ENCODE data around the gene TRIM31.

The TRIM31 gene

DNA sequence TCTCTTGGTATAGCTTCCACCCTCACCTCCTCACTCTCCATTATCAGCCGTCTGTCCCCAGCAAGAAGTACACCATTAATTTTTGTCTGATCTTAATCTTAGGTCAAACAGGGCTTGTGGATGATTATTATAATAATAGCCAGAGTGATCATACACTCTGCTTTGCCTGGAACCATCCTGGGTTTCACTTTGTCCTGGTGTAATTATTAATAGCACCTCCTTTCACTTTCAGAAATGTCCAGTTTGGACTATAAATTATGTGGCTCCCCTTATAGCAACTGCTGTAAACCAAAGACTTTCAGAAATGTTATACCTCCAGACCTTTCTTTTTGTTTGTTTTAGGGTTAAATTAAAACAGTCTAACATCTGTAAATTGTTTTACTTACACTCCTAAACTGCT is 951 bp upstream of the TRIM31 start:
- no peak for DNase-seq (ENCODE audit: low read depth in 1 of 2, low spot score in 1 of 2)

DNA sequence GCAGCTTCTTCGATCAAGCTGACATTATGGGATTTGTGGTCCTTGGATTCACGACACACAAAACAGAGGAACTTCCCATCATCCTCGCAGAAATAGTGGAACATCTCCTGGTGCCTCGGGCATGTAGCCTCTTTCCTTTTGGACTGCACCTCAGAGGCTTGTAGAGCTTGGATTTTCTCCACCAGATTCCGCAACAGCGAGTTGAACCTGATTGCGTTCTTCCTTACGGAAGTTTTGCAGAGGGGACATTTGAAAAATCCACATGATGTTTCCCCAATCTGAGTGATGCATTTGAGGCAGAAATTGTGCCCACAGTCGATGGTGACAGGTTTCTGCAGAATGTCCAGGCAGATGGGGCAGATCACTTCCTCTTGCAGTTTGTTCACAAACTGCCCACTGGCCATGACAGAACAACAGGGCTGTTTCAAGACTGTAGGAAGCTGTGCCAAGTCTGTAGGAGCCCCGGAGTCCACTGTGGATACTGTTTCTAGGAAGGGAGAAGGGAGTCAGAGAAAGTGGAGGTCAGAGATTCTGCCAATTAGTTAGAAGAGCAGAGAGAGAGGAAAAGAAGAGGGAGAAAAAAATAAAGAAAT is 392 bp downstream of the TRIM31 start:
- DNase-seq (ENCODE audit: low read depth in 1 of 2, low spot score in 1 of 2) = no peak

DNA sequence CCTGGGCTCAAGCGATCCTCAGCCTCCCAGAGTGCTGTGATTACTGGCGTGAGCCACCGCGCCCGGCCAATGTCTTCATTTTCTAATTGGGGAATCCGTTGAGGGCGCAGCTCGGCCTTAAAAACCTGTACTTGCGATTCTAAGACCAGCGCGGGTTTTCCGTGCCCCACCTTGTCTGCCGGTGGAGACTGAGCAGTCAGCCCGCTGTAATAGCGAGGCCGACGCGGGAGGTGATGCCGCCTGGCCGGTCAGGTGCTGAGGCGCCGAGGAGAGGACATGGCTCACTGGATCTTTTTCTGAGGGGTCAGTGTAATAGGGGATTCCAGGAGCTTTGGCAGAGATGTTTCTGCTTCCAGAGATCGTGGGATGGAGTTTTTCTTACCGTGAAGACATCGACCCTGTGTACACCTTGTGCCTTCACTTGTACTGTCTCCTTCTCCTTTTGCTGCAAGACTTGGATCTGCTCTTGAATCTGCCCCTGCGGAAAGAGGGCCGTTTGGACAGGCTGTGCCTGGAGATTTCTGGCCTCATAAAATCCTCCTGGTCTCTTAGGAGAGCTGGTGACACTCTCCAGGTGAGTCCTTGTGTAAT is 1.5 kb downstream of the TRIM31 start:
- DNase-seq (ENCODE audit: low read depth in 1 of 2, low spot score in 1 of 2) = no peak

DNA sequence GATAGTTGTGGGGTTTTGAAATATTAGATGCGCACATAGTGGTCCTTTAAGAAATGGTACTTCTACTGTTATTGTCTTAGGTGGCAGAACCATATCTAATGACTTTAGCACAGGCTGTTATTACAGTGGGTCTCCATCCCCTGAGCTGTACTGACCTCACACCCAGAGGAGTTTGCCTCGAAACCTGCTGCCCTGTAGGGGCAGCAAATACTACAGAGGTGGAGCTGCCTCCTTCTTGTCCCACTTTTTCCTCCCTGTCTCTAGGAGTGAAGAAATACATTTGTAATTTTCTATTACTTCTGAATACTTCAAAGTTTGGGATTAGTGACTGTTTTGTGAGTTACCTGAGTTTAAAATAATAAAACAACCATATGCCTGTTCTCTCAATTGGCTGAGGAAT is 8.2 kb downstream of the TRIM31 start:
- no peak for DNase-seq (ENCODE audit: low read depth in 1 of 2, low spot score in 1 of 2)

DNA sequence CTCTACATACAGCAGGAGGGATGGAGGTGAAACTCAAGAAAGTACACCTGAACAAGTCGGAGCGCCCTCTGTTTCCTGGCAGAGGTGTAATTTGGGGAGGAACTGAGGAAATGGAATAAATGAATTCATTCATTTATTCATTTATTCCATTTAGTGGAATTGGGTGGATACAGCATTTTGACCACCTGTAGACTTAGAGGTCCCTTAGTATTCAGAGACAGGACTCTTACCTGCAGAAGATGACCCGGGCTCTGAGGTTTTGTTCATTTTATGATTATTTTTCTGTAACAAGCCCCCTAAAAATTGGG is 9.1 kb downstream of the TRIM31 start:
- DNase-seq (ENCODE audit: low read depth in 1 of 2, low spot score in 1 of 2) = no peak

DNA sequence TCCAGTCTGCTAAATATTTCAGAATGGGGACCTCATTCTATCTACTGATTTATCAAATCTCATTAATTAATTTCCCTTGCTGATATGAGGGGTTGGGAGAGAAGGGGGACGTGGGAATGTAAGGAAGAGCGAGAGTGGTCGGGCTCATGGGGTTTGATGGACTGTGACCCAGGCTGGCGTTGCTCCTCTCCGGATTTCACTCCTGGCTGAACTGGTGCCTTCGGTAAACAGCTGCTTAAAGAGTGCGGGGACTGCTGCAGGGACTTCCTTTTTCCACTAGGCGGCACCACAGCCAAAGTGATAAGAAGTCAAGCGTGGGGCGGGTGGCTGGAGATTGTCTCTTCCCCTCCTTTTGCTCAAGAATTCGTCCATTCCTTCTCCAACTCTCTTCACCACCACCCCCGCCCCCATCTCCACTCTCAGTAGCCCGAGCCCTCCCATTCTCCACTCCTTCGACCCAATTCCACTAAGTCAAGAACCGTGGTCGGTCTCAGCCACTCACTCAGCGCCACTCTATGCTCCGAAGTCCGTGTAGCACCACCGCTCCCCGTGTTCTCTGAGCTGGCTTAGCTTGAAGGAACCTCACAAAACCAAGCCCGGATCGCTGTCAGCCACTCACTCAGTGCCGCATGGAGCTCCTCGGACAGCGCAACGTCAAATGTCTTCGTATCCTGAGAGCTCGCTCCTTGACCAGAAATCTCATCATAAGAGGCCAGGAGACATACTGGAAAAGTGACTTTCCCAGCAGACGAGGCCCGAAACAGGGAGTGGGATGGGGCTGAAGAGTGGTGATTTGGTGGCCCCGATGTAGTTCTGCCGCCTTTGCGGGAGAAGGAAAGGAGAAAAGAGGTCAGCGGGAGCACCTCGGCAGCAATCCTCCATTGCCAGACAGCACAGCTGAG is 9.7 kb downstream of the TRIM31 start:
- DNase-seq (ENCODE audit: low read depth in 1 of 2, low spot score in 1 of 2) = peak; percentile 65 to 82

DNA sequence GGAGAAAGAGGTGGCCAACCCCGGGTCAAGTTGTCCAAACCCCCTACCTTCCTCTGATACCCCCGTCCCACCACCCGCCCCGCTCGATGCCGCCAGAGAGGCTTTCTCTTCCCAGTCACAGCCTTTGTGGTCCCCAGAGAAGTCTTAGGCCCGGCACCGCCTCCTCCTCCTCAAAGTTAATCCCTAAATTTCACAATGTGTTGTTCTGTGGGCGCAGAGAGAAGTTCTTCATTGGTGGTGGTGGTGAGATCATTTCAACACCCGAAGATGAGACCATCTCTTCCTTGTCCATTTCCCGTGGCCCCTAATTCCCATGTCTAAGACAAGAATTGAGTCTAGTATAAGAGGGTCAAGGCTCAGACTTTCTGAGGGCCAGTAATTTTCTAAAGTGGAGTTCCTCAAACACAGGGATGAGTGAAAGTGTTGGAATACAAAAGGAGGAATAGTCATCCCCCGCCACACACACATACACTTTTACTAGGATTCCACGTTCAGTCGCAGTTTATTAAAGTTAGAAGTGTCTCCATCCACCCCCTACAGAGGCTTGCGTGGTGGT is 10.4 kb downstream of the TRIM31 start:
- no peak for DNase-seq (ENCODE audit: low read depth in 1 of 2, low spot score in 1 of 2)

DNA sequence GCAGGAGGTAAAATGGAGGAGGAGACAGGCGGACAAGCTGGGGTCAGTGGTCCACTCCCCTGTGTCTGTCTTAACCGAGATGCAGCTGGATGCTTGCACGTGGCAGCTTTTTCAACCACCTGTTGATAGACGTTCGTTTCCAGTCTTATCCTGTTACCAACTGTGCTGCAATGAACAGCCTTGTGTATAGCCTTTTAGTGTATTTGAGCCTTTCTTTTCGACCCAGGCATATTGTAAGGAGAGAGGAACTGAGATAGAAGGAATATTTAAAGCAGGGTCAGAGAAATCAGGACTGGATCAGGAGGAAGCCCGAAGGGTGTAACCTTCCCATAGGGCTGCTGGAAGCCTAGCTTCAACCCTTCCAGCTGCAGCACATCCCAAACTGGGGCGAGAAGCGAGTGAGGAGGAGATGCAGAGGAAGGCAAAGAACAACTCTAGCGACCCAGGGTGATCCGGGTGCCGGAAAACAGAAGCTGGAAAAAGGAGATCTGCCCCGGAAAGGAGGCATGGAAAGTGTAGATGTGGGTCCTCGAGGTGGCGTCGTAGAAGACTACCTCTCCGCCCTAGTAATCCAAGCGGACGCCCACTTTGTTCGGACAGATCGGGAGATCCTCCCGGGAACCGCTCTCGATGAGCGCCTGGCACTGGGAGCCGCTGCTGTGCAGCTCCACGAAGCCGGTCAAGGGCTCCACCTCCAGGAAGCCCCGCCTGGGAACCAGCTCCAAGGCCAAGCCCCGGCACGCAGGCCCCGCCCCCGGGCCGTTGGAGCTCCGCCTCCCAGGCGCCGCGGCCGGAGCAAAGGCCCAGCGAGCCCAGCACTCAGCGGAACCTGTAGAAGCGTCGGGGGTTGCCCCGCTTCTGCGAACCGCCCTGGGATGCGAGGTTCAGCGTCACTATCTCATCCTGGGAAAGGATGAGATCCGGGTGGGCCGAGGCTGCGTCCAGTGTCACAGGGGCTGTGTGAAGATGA is 11.2 kb downstream of the TRIM31 start:
- peak; percentile 32 to 54 for DNase-seq (ENCODE audit: low read depth in 1 of 2, low spot score in 1 of 2)

DNA sequence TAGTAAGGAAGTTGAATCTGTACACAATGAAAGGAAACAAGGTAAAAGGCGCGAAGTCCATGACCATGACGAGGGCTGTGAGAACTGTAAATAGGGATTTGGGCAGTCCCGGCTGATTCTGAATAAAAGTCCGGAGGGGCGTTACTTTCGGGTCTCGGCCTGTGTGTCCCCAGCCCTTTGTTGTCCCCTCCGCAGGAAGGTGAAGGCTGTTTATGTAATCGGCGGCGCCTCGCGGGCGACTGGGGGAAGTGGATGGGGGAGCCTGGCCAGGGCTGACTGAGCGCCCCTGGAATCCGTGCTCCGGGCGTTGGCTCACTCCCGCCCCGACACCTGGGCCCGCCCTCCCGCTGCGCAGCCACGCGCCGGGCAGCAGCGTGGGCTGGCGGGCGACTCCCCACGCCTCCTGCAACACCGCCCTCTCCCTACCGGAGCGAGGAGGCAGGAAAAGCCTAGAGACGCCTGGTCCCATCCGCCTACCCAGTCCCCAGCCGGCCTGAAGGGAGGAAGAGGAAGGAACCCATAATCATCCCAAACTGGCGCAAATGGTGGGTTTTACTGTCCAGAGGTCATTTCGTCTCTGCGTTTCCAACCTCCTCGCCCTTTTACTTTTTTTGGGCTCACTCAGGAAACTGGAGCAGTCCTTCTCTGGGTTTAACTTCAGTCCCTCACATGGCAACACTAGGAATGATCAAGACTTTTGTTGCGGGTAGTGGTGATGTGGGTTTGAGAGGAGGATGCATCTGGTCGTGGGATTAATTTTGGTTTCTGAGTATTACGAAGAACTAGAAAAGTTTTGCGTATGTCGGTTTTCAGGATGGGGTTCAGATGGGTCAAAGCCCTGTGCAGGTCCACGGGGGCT is 12.1 kb downstream of the TRIM31 start:
- DNase-seq (ENCODE audit: low read depth in 1 of 2, low spot score in 1 of 2) = no peak

DNA sequence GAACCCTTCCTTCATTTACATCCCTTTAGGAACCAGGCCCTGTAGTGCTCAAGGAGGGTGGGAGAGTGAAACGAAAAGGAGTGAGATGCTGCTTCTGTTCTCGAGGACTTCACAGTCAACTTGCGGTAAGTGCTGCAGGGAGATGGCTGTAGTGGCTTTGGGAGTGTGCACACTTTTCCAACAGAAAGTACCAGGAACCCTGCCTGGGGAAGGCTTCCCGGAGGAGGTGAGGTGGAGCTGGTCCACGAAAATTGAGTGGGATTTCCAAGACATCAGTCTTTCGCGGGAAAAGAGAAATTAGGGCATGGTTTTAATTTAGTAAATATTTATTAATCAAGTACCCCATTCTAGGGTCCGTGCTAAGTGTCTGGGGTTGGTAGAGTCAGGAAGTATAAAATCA is 12.7 kb downstream of the TRIM31 start:
- no peak for DNase-seq (ENCODE audit: low read depth in 1 of 2, low spot score in 1 of 2)

DNA sequence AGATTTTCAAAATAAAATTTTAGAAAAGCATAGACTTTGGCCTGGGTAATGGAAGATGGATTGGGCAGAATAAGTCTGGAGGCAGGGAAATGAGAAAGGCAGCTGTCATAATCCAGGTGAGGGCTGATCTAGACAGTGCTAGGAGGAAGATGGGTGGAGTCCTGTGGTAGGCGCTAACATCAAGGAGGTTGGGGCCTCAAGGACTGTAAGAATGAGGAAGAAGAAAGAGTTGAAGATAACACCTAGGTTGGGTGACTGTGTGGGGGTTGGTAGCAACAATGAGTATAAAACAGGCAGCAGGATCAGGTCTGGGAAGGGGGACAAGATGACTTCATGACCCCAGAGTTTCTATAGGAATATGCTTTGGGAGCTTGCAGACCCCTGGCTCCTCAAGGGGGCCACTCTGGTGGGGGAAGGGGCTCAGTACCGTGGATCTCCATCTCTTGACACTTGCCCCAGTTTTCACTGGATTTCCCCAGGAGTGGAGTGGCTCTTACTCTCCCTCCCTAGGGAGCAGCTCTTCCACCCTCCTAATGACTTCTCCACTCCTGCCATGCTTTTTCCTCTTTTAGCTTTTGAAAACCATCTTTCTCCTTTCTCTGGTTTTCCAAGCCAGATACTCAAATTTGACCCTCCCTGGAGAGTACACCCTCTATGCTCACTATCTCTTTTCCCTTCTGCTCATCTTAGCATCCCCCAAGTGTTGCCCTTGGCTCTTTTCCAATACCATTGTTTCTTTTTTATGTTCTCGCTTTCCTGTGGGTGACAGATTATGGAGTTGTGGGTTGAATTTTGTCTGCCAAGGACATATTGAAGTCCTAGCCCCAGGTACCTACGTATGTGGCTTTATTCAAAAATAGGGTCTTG is 14.8 kb downstream of the TRIM31 start:
- DNase-seq (ENCODE audit: low read depth in 1 of 2, low spot score in 1 of 2) = no peak

DNA sequence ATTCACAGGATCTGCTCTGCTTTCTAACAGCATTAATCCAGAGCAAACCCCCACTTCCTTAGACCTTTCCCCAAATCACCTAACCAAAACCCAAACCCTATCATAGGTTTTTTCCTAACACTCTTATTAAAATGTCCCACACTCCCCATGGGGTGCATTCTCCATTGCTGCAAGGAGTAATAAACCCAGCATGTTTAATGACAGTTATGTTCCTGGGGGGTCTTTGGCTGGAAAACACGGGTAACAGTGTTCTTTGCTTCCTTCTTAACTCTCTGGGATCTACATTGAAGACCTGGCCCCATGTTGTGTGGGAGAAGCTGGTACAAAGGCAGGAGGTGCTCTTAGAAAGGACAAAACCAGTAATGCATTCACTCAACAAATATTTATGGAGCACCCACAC is 16.1 kb downstream of the TRIM31 start:
- DNase-seq (ENCODE audit: low read depth in 1 of 2, low spot score in 1 of 2) = no peak

DNA sequence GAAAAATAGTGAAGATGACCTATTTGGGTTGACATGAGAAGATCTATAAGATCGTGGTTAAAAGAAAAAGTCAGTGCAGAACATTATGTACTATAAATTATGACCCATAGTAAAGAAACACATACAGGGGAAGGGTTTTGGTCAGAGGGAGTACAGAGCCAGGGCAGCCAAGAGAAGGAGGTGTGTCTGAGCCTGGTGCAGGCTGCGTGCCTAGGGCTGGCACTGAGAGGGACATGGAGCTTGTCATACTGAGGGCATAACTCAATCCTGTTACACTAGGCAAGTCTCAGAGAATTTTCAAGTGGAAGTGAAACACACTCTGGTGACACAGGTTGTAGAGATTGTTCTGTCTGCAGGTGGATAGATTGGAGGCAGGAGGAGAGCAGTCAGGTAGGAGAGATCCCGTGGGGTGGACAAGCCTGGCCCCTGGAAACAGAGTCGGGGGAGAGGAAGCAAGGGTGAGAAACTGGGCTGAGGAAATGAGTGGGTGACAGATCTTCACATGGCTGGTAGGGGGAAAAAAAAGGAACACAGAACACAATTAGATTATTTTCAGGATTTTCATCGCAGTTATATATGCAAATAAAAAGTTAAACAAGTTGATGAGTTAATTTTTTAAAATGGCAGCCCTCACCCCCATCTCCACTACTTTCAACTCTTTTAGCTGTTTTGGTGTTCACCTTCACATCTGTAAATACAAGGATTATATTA is 18.8 kb downstream of the TRIM31 start:
- no peak for DNase-seq (ENCODE audit: low read depth in 1 of 2, low spot score in 1 of 2)

DNA sequence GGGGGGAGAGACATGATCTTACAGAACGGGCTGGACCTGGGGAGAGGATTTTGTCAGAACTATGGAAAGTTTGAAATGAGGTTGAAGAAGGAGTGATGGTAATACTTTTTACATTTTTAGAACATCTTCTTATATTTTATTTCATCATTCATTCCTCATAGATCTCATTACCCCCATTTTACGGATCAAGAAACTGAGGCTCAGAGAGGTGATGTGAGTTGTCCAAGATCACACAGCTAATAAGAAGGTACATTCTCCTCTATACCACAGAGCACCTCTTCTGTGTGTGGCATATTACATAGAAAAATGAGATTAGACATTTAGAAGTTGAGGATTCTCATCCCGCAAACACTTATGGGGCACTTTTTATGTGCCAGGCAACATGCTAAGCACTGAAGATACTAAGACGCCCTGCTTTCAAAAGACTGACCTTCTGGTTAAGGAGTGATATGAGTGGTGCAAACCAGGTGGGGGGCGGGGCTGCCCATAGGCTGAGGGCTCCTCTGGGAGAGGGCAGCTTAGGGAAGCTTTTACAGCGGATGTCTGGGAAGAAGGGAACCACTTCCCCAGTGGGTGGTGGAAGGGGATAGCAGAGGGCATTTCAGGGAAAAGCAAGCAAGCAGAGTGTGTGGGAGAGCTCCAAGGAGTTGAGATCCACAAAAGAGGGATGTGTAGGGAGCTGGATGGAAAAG is 19.9 kb downstream of the TRIM31 start:
- no peak for DNase-seq (ENCODE audit: low read depth in 1 of 2, low spot score in 1 of 2)

DNA sequence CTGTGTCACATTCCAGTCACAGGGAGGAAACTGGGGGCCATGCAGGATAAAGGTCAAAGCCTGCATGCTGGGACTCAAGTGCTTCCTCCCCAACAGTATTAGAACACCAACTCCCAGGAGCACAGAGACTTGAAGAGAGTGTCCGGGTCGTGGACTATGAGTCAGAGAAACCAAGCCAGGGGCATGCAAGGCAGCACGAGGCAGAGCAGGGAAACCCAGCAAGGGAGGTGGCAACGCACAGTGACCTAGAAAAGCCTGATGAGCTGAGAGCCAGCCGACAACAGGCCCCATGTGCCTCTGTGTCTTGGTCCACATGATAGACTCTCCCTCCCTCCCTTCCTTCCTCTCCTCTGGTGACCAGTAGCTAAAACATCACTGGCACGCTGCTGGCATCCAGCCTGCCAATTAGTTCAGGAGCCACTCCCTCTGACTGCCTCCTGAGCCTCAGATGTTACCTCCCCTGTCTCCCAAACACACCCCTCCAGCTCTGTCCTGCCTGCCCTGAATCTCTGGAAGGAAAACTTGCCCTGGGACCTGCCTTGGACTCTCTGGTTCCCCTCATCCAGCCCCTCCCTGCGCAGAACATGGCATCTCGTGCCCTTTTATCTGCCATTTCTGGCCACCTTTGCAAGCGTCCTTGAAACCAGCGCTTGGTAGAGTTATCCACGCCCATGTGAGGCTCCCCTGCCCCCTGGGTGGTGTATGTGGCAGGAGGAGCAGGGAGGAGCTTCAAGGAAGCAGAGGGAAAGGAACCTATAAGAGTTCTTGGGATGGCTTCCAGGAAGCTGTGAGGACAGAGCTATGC is 21.1 kb downstream of the TRIM31 start:
- no peak for DNase-seq (ENCODE audit: low read depth in 1 of 2, low spot score in 1 of 2)

DNA sequence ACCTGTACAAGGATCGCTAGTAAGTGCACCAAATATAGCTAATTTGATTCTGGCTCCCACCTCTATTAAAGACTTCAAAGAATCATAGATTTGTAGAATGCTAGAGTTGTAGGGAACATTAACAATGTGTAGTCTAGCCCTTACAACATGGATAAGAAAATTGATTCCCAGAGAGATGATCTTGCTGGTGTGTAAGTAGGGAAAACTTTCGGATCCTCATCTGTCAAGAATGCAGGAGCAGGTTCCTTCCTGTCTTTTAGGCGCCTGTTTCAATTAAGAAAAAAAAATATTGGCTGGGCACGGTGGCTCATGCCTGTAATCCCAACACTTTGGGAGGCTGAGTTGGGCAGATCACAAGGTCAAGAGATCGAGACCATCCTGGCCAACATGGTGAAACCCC is 25.0 kb downstream of the TRIM31 start:
- no peak for DNase-seq (ENCODE audit: low read depth in 1 of 2, low spot score in 1 of 2)

DNA sequence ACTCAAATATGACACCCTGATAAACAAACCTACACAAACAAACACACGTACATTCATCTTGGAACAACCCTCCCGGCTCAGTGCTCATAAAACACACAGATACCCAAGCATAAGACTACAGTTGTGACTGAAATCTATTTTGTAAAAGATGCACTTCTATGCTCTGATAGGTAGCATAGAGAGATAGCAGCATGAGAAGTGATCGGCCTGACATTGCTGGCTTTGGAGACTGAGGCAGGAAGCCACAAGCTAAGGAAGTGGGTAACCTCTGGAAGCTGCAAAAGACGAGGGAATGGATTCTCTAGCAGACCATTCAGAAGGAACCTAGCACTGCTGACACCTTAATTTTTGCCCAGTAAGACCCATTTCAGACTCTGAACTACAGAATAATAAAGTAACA is 35.7 kb downstream of the TRIM31 start:
- no peak for DNase-seq (ENCODE audit: low read depth in 1 of 2, low spot score in 1 of 2)

All from activated CD4-positive, alpha-beta T cell treated with anti-CD3 and anti-CD28 coated beads, Interleukin-2, amount 50 U/mL, for 24 hours (primary cell).